ENCODE measurements around the gene VPS13D. TPM values are rescaled to one million over a fixed set of nuclear protein-coding genes. Genes with fewer than 3 reads are reported as not detected.

VPS13D gene
- total RNA-seq, 1 donor from 2014 or later, result 28.3 TPM

GRCh38 chr1:12548973-12549459, 319.2 kb downstream of the VPS13D start:
- no peaks in the 10 kb centered on the region for H3K36me3 ChIP-seq
- no peak for DNase-seq (ENCODE audit: low spot score in 2 of 2)
- no peaks in the 10 kb centered on the region for H3K27me3 ChIP-seq
- intact Hi-C loops (cut with DNase I), result no loop called here
- peak overlapping the region; percentile 76 to 80 for H3K27ac ChIP-seq
- no peak for TF ChIP-seq CTCF (IDR thresholded peaks at IDR 0.05)
- peaks cover 16 to 43% of the 10 kb centered on the region in 2 donors for H3K4me1 ChIP-seq
- H3K4me3 ChIP-seq, result no peak overlapping the region
- H3K9me3 ChIP-seq, result no peaks in the 10 kb centered on the region

- H3K27ac ChIP-seq, result peak overlapping the region; percentile 76 to 80
- H3K27me3 ChIP-seq, result no peaks in the 10 kb centered on the region
- no peaks in the 10 kb centered on the region for H3K36me3 ChIP-seq
- intact Hi-C loops (cut with DNase I), result no loop called here
- TF ChIP-seq CTCF (IDR thresholded peaks at IDR 0.05), result no peak
- no peak overlapping the region for H3K4me3 ChIP-seq
- no peaks in the 10 kb centered on the region for H3K9me3 ChIP-seq
- DNase-seq (ENCODE audit: low spot score in 2 of 2), result peak in 1 of 2 donors; percentile 87
- peaks cover 16 to 45% of the 10 kb centered on the region in 2 donors for H3K4me1 ChIP-seq
Observed at GRCh38 chr1:12549460-12550349, 319.9 kb downstream of the VPS13D start.

DNA sequence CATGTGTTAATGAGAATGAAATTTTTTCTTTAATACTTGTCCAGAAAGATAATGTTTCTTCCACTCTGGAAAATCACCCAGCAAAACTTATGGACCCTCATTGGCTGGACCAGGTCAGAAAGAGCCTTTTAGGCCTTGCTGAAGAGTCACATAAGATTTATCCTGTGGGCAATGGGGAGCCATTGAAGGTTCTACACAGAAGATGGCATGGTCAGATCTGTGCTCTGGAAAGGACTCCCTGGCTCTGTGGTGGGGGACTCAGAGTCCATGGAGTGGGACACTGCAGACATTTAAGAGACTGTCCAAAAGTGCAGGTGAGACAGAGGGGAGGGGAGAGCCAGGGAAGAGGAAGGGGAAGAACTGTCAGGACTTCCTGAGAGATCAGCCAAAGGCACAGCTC, 321.8 kb downstream of the VPS13D start:
- H3K27me3 ChIP-seq, result no peaks in the 10 kb centered on the region
- H3K9me3 ChIP-seq, result no peaks in the 10 kb centered on the region
- peak overlapping the region; percentile 85 to 91 for H3K27ac ChIP-seq
- TF ChIP-seq CTCF (IDR thresholded peaks at IDR 0.05), result no peak
- intact Hi-C loops (cut with DNase I), result no loop called here
- no peaks in the 10 kb centered on the region for H3K36me3 ChIP-seq
- peaks cover 16 to 56% of the 10 kb centered on the region in 2 donors for H3K4me1 ChIP-seq
- DNase-seq (ENCODE audit: low spot score in 2 of 2), result no peak
- no peak overlapping the region for H3K4me3 ChIP-seq

- intact Hi-C loops (cut with DNase I), result no loop called here
- TF ChIP-seq CTCF (IDR thresholded peaks at IDR 0.05), result no peak
- DNase-seq (ENCODE audit: low spot score in 2 of 2), result no peak
- Histone ChIP-seq H3K36me3 (no peaks in the 10 kb centered on the region), H3K4me3 (no peak overlapping the region), H3K27ac (peak overlapping the region; percentile 85 to 91), H3K4me1 (peaks cover 20 to 56% of the 10 kb centered on the region in 2 donors), H3K27me3 (no peaks in the 10 kb centered on the region), H3K9me3 (no peaks in the 10 kb centered on the region)
Observed at GRCh38 chr1:12552111-12552888, 322.5 kb downstream of the VPS13D start.

DNA sequence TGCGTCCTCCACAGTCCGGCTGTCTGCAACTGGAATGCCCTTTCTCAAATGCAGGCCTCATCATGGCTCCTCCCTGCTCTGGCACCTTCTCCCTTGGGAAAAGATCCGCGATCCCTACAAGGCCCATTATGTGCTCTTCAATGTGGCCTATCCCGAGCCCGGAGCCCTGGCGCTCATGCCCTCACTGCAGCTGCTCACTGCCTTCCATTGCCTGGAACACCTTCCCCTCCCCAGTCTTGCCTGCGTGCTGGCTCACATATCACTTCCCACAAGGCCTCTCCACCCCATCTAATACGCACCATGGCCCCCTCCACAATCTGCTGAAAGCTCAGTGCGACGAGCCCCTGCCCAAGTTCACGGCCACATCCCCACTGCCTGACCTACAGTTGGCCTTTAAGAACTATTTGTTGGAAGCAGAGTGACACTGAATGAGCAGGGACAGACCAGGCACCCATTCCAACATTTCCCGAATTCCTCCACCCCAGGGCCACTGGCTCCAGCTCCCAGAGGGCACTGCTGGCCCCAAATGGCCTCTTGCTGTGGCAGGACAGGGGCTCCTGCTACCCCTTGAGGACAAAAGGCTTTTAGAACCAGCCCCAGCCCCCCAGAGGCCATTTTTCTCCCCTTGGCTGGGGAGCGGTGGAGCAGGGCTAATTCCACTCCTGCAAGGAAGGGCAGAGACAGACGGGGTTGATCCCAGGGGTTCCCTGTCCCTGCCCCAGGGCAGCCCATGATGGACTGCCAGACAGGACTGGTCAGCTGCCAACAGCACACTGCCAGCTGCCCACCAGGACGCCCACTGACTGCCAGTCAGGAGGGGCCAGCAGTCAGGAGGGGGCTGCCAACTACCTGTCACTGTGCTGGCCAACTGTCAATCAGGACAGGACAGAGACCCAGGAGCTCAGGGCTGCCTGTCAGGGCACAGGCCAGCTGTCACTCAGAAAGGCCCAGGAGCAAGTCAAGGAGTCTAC, 323.4 kb downstream of the VPS13D start:
- H3K4me1 ChIP-seq, result peaks cover 20 to 65% of the 10 kb centered on the region in 2 donors
- H3K9me3 ChIP-seq, result no peaks in the 10 kb centered on the region
- H3K27me3 ChIP-seq, result no peaks in the 10 kb centered on the region
- intact Hi-C loops (cut with DNase I), result no loop called here
- H3K4me3 ChIP-seq, result no peak overlapping the region
- DNase-seq (ENCODE audit: low spot score in 2 of 2), result no peak
- no peaks in the 10 kb centered on the region for H3K36me3 ChIP-seq
- H3K27ac ChIP-seq, result peak overlapping the region; percentile 85 to 91
- TF ChIP-seq CTCF (IDR thresholded peaks at IDR 0.05), result no peak
